Right atrium auricular region (tissue), 2 donors: ENCODE results near the gene CLIP4. TPM values are rescaled to one million over a fixed set of nuclear protein-coding genes. Genes with fewer than 3 reads are reported as not detected.
"Not testable (repeated sequence)": the region's sequence is repeated elsewhere in the genome, so short reads cannot be mapped to it uniquely, and the experiment has no call there.

ENCODE experiments used
- DNase-seq: peaks from one replicate; pipeline ENCODE4 v3.0.0-alpha.2; 2019; ENCODE audit warnings: low spot score
- H3K27ac ChIP-seq, 2 donors: fragments of 200-600 bp; sonication (generic); 1 replicate in 1 of 2; 2 replicates in 1 of 2; pipeline ENCODE4 v1.5.1; 2016 to 2019
- H3K27me3 ChIP-seq, 2 donors: fragments of 200-600 bp; sonication (generic); one replicate each; pipeline versions ENCODE4 v1.5.1 to v1.6.0; 2017 to 2019
- H3K36me3 ChIP-seq: fragments of 200-600 bp; sonication (generic); one replicate; pipeline ENCODE4 v1.5.1; 2016
- H3K4me1 ChIP-seq, 2 donors: fragments of 200-600 bp; sonication (generic); one replicate each; pipeline versions ENCODE4 v1.5.1 to v1.6.0; 2017 to 2019
- H3K4me3 ChIP-seq, 2 donors: fragments of 200-600 bp; sonication (generic); 1 replicate in 1 of 2; 2 replicates in 1 of 2; pipeline ENCODE4 v1.5.1; 2017 to 2019; ENCODE audit warnings: mild to moderate bottlenecking in 1 of 2, moderate library complexity in 1 of 2
- H3K9me3 ChIP-seq, 2 donors: fragments of 200-600 bp; sonication (generic); one replicate each; pipeline ENCODE4 v1.5.1; 2019
- CTCF ChIP-seq, 2 donors: fragments of 200-600 bp; sonication (generic); IDR thresholded peaks; one replicate each; pipeline ENCODE4 v1.5.1; 2019; ENCODE audit warnings: antibody characterized with exemption in 2 of 2
- total RNA-seq, 2 donors: library from RNA; depleted of rRNA; stranded (reverse); fragments of >200 nt; gene quantifications; one replicate each; pipeline ENCODE4 v1.1.0, GENCODE V29; 2016

The CLIP4 gene
- total RNA-seq, 2 donors from 2014 or later, result 66.5 to 71.0 TPM

GRCh38 chr2:29106980-29107388, 8.2 kb upstream of the CLIP4 start:
- Histone ChIP-seq H3K36me3 (no peaks in the 10 kb centered on the region), H3K4me1 (no peaks in the 10 kb centered on the region), H3K9me3 (no peaks in the 10 kb centered on the region), H3K27ac (no peak overlapping the region), H3K4me3 (no peak overlapping the region), H3K27me3 (no peaks in the 10 kb centered on the region)
- DNase-seq, result no peak
- TF ChIP-seq CTCF (IDR thresholded peaks at IDR 0.05), result no peak

GRCh38 chr2:29107547-29107946, 7.7 kb upstream of the CLIP4 start:
- not testable (repeated sequence) for H3K27me3 ChIP-seq, H3K27ac ChIP-seq, H3K4me3 ChIP-seq, DNase-seq, H3K4me1 ChIP-seq, H3K36me3 ChIP-seq, H3K9me3 ChIP-seq

GRCh38 chr2:29108225-29108624, 7.0 kb upstream of the CLIP4 start:
- Histone ChIP-seq H3K27ac (no peak overlapping the region), H3K4me1 (no peaks in the 10 kb centered on the region), H3K4me3 (no peak overlapping the region), H3K27me3 (no peaks in the 10 kb centered on the region), H3K36me3 (no peaks in the 10 kb centered on the region), H3K9me3 (no peaks in the 10 kb centered on the region)
- no peak for TF ChIP-seq CTCF (IDR thresholded peaks at IDR 0.05)
- DNase-seq, result no peak

- Histone ChIP-seq H3K36me3 (no peaks in the 10 kb centered on the region), H3K4me3 (no peak overlapping the region), H3K27ac (no peak overlapping the region), H3K4me1 (peaks cover 0 to 3% of the 10 kb centered on the region in 2 donors), H3K27me3 (no peaks in the 10 kb centered on the region), H3K9me3 (no peaks in the 10 kb centered on the region)
- DNase-seq, result no peak
- no peak for TF ChIP-seq CTCF (IDR thresholded peaks at IDR 0.05)
These were observed 6.0 kb upstream of the CLIP4 start for GRCh38 chr2:29109246-29109645.

GRCh38 chr2:29110916-29111535, 4.2 kb upstream of the CLIP4 start:
- Histone ChIP-seq H3K4me3 (no peak overlapping the region), H3K36me3 (no peaks in the 10 kb centered on the region), H3K27ac (no peak overlapping the region), H3K4me1 (peaks cover 0 to 12% of the 10 kb centered on the region in 2 donors), H3K9me3 (no peaks in the 10 kb centered on the region), H3K27me3 (no peaks in the 10 kb centered on the region)
- TF ChIP-seq CTCF (IDR thresholded peaks at IDR 0.05), result no peak
- DNase-seq, result no peak

GRCh38 chr2:29112379-29112778, 2.8 kb upstream of the CLIP4 start:
- H3K4me1 ChIP-seq, result peaks cover 0 to 20% of the 10 kb centered on the region in 2 donors
- no peaks in the 10 kb centered on the region for H3K27me3 ChIP-seq
- no peak for TF ChIP-seq CTCF (IDR thresholded peaks at IDR 0.05)
- no peaks in the 10 kb centered on the region for H3K36me3 ChIP-seq
- no peaks in the 10 kb centered on the region for H3K9me3 ChIP-seq
- no peak overlapping the region for H3K4me3 ChIP-seq
- DNase-seq, result no peak
- H3K27ac ChIP-seq, result peak overlapping the region in 1 of 2 donors; percentile 94
